Skeletal muscle satellite cell (primary cell): ENCODE data around the gene LCE4A.

Source experiments
- H3K27me3 ChIP-seq: 2 replicates; pipeline ENCODE4 v1.7.0; 2013; ENCODE audit warnings: low read length; ENCODE audit not compliant: control insufficient read depth, insufficient read depth
- H3K36me3 ChIP-seq: 2 replicates; pipeline ENCODE4 v1.7.0; 2013; ENCODE audit warnings: mild to moderate bottlenecking, control low read depth, low read length; ENCODE audit not compliant: insufficient read depth
- H3K4me1 ChIP-seq: 2 replicates; pipeline ENCODE4 v1.7.0; 2013; ENCODE audit warnings: low read length; ENCODE audit not compliant: control insufficient read depth, insufficient read depth
- H3K4me2 ChIP-seq: 2 replicates; pipeline ENCODE4 v1.7.0; 2013; ENCODE audit warnings: mild to moderate bottlenecking, low read length
- H3K4me3 ChIP-seq: 2 replicates; pipeline ENCODE4 v1.7.0; 2013; ENCODE audit warnings: low read length
- H3K9ac ChIP-seq: 2 replicates; pipeline ENCODE4 v1.7.0; 2013; ENCODE audit warnings: mild to moderate bottlenecking, low read depth, low read length, moderate library complexity
- H3K9me3 ChIP-seq: replicated peaks from 2 replicates; pipeline ENCODE4 v1.7.0; 2013; ENCODE audit warnings: mild to moderate bottlenecking, control low read depth, low read length

Gene LCE4A

GRCh38 chr1:152697701-152698600 lies 10.0 kb upstream of the LCE4A start, which contains the start of gene LCE2A:
Gene LCE2A (plus strand): TSS chr1:152698345. CDS start chr1:152698902, 557 bp downstream.
- H3K4me1 ChIP-seq, result no peaks in the 10 kb centered on the region
- no peaks in the 10 kb centered on the region for H3K9me3 ChIP-seq
- H3K4me2 ChIP-seq, result no peak within 1 kb of the TSS
- peaks cover 4% of the 10 kb centered on the region for H3K27me3 ChIP-seq
- H3K4me3 ChIP-seq, result no peak within 1 kb of the TSS
- H3K36me3 ChIP-seq, result no peaks in the 10 kb centered on the region
- H3K9ac ChIP-seq, result no peak within 1 kb of the TSS

- no peak overlapping the region for H3K4me2 ChIP-seq
- H3K4me3 ChIP-seq, result no peak overlapping the region
- H3K9ac ChIP-seq, result no peak overlapping the region
- H3K9me3 ChIP-seq, result no peaks in the 10 kb centered on the region
- H3K27me3 ChIP-seq, result peaks cover 4% of the 10 kb centered on the region
- H3K4me1 ChIP-seq, result no peaks in the 10 kb centered on the region
- H3K36me3 ChIP-seq, result no peaks in the 10 kb centered on the region
Measured at GRCh38 chr1:152699746-152700145, 8.2 kb upstream of the LCE4A start.

- Histone ChIP-seq H3K4me1 (no peaks in the 10 kb centered on the region), H3K36me3 (no peaks in the 10 kb centered on the region), H3K9me3 (no peaks in the 10 kb centered on the region)
Measured at GRCh38 chr1:152718238-152718637, 10.3 kb downstream of the LCE4A start.

GRCh38 chr1:152725261-152725660 lies 17.3 kb downstream of the LCE4A start:
- Histone ChIP-seq H3K4me3 (no peak overlapping the region), H3K9me3 (no peaks in the 10 kb centered on the region), H3K36me3 (no peaks in the 10 kb centered on the region), H3K4me1 (no peaks in the 10 kb centered on the region), H3K27me3 (peaks cover 7% of the 10 kb centered on the region), H3K4me2 (no peak overlapping the region), H3K9ac (no peak overlapping the region)

More at GRCh38 chr1:152718238-152718637, 10.3 kb downstream of the LCE4A start:
- Histone ChIP-seq H3K27me3 (peaks cover 14% of the 10 kb centered on the region), H3K9ac (no peak overlapping the region), H3K4me3 (no peak overlapping the region), H3K4me2 (no peak overlapping the region)

GRCh38 chr1:152728986-152729385 lies 21.0 kb downstream of the LCE4A start:
- H3K27me3 ChIP-seq, result peaks cover 7% of the 10 kb centered on the region
- no peaks in the 10 kb centered on the region for H3K4me1 ChIP-seq
- H3K9ac ChIP-seq, result no peak overlapping the region
- no peaks in the 10 kb centered on the region for H3K36me3 ChIP-seq
- no peaks in the 10 kb centered on the region for H3K9me3 ChIP-seq
- H3K4me2 ChIP-seq, result no peak overlapping the region
- no peak overlapping the region for H3K4me3 ChIP-seq

- Histone ChIP-seq H3K9ac (no peak overlapping the region), H3K4me2 (no peak overlapping the region), H3K27me3 (peaks cover 13% of the 10 kb centered on the region), H3K4me3 (no peak overlapping the region), H3K9me3 (no peaks in the 10 kb centered on the region), H3K4me1 (no peaks in the 10 kb centered on the region), H3K36me3 (no peaks in the 10 kb centered on the region)
Measured at GRCh38 chr1:152735648-152736047, 27.7 kb downstream of the LCE4A start.

GRCh38 chr1:152737997-152738396 lies 30.0 kb downstream of the LCE4A start:
- Histone ChIP-seq H3K4me2 (no peak overlapping the region), H3K9me3 (no peaks in the 10 kb centered on the region), H3K36me3 (no peaks in the 10 kb centered on the region)

GRCh38 chr1:152739841-152740240 lies 31.9 kb downstream of the LCE4A start:
- Histone ChIP-seq H3K27me3 (peaks cover 10% of the 10 kb centered on the region), H3K4me3 (no peak overlapping the region), H3K4me1 (no peaks in the 10 kb centered on the region), H3K9me3 (no peaks in the 10 kb centered on the region), H3K4me2 (no peak overlapping the region), H3K36me3 (no peaks in the 10 kb centered on the region), H3K9ac (no peak overlapping the region)

More at GRCh38 chr1:152737997-152738396, 30.0 kb downstream of the LCE4A start:
- Histone ChIP-seq H3K4me3 (no peak overlapping the region), H3K9ac (no peak overlapping the region), H3K4me1 (no peaks in the 10 kb centered on the region), H3K27me3 (peaks cover 10% of the 10 kb centered on the region)

GRCh38 chr1:152741656-152742055 lies 33.7 kb downstream of the LCE4A start:
- no peaks in the 10 kb centered on the region for H3K4me1 ChIP-seq

GRCh38 chr1:152743371-152744145 lies 35.6 kb downstream of the LCE4A start:
- H3K36me3 ChIP-seq, result no peaks in the 10 kb centered on the region
- no peak overlapping the region for H3K4me3 ChIP-seq
- H3K4me2 ChIP-seq, result no peak overlapping the region
- peaks cover 4% of the 10 kb centered on the region for H3K27me3 ChIP-seq
- no peaks in the 10 kb centered on the region for H3K4me1 ChIP-seq
- no peak overlapping the region for H3K9ac ChIP-seq
- H3K9me3 ChIP-seq, result no peaks in the 10 kb centered on the region

More at GRCh38 chr1:152741656-152742055, 33.7 kb downstream of the LCE4A start:
- H3K36me3 ChIP-seq, result no peaks in the 10 kb centered on the region
- H3K9me3 ChIP-seq, result no peaks in the 10 kb centered on the region
- peaks cover 6% of the 10 kb centered on the region for H3K27me3 ChIP-seq
- H3K9ac ChIP-seq, result no peak overlapping the region
- no peak overlapping the region for H3K4me2 ChIP-seq
- H3K4me3 ChIP-seq, result no peak overlapping the region

- Histone ChIP-seq H3K4me2 (peak overlapping the region; percentile 1), H3K9me3 (no peaks in the 10 kb centered on the region), H3K36me3 (no peaks in the 10 kb centered on the region), H3K4me1 (no peaks in the 10 kb centered on the region), H3K27me3 (peaks cover 2% of the 10 kb centered on the region), H3K9ac (no peak overlapping the region), H3K4me3 (no peak overlapping the region)
Measured at GRCh38 chr1:152745289-152745704, 37.3 kb downstream of the LCE4A start.
